ENCODE results near the gene RAB11FIP3. TPM values are rescaled to one million over a fixed set of nuclear protein-coding genes. Genes with fewer than 3 reads are reported as not detected.

RAB11FIP3 gene
- polyA plus RNA-seq, 2 of the 4 experiments (the other 2 are of a cell fraction), result 6.7 to 18.0 TPM

DNA sequence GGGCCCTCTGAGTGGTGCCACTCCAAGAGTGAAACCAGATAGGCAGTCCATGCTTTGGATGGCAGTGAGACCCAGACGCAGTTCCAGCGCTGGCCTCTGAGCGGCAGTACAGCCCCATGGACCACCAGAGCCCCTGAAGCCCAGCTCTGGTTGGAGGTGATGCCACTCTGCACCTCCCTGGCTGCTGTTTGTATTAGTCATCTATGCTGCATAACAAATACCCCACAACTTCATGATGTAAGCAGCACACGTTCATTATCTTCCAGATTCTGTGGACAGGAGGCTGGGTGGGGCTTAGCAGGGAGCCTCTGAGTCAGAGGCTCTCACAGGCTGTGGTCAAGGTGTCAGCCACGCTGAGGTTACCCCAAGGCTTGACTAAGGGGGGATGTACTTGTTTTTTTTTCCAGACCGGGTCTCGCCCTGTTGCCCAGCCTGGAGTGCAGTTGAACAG lies 33.5 kb upstream of the RAB11FIP3 start (continued):
- no peak for TF ChIP-seq RFX5 (IDR thresholded peaks at IDR 0.05)

DNA sequence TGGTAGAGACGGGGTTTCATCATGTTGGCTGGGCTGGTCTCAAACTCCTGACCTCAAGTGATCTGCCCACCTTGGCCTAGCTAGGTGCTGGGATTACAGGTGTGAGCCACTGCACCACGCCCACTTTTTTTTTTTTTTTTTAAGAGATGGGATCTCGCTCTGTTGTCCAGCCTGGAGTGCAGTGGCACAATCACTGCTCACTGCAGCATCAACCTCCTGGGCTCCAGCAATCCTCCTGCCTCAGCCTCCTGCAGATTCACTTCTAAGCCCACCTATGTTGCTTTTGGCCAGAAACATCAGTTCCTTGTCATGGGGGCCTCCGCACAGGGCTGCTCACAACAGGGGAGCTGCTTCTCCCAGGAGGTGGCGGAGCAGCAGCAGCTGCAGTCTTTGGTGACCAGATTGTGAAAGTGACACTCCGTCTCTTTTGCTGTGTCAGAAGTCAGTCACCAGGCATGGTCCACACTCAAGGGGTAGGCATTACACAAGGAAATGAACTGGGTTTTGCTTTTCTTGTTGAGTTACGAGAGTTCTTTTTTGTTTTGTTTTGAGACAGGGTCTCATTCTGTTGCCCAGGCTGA lies 32.9 kb upstream of the RAB11FIP3 start:
- ChIA-PET POLR2A (no interaction called here), CTCF (interaction anchor here (0.6 to 3.8 kb wide), 11 partner anchors 9 to 268 kb away, joined by 3 to 14 read pairs (median 3); partner anchors contain the start of genes DECR2, PGAP6 and RAB11FIP3)
- Histone ChIP-seq H3K4me2 (no peak overlapping the region), H3K4me3 (no peak overlapping the region), H3K4me1 (peaks cover 8% of the 10 kb centered on the region; the same call in 1 of the 3 replicates), H3K27ac (no peak overlapping the region), H3K9me3 (0 out of 3 replicates have a peak, but pooled peaks cover 2% of the 10 kb centered on the region)
- WGBS (ENCODE audit: missing lambda C conversion rate), result 92% methylated on average over 7 of the region's 7 CpGs
- FAIRE-seq (no peak), DNase-seq (ENCODE audit: low read depth in 1 of 2, low spot score in 1 of 2) (no peak), ATAC-seq (no peak)
- TF ChIP-seq FOXS1 (CRISPR knock-in tag; IDR thresholded peaks at IDR 0.05) (no peak), RARB (CRISPR knock-in tag; IDR thresholded peaks at IDR 0.05) (no peak), JUN (IDR thresholded peaks at IDR 0.05) (no peak), HOXB13 (CRISPR knock-in tag; IDR thresholded peaks at IDR 0.05; ENCODE audit: low read depth) (no peak), EP300 (IDR thresholded peaks at IDR 0.05) (no peak), SMC3 (IDR thresholded peaks at IDR 0.05) (no peak), GATA3 (IDR thresholded peaks at IDR 0.05; ENCODE audit: borderline replicate concordance) (no peak), POLR2A (IDR thresholded peaks at IDR 0.05; ENCODE audit: low read length) (no peak), FOSB (CRISPR knock-in tag; IDR thresholded peaks at IDR 0.05) (no peak), MAFK (IDR thresholded peaks at IDR 0.05; ENCODE audit: partially characterized antibody) (no peak), PHF8 (IDR thresholded peaks at IDR 0.05; ENCODE audit: borderline replicate concordance, low read depth) (no peak), HOXA7 (CRISPR knock-in tag; IDR thresholded peaks at IDR 0.05) (no peak), CEBPB (IDR thresholded peaks at IDR 0.05) (no peak), SREBF2 (IDR thresholded peaks at IDR 0.05) (no peak)
- TF ChIP-seq, protein P1, sequence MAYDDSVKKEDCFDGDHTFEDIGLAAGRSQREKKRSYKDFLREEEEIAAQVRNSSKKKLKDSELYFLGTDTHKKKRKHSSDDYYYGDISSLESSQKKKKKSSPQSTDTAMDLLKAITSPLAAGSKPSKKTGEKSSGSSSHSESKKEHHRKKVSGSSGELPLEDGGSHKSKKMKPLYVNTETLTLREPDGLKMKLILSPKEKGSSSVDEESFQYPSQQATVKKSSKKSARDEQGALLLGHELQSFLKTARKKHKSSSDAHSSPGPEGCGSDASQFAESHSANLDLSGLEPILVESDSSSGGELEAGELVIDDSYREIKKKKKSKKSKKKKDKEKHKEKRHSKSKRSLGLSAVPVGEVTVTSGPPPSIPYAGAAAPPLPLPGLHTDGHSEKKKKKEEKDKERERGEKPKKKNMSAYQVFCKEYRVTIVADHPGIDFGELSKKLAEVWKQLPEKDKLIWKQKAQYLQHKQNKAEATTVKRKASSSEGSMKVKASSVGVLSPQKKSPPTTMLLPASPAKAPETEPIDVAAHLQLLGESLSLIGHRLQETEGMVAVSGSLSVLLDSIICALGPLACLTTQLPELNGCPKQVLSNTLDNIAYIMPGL (CRISPR knock-in tag; IDR thresholded peaks at IDR 0.05; ENCODE audit: borderline replicate concordance), result no peak
- TF ChIP-seq, protein P2, sequence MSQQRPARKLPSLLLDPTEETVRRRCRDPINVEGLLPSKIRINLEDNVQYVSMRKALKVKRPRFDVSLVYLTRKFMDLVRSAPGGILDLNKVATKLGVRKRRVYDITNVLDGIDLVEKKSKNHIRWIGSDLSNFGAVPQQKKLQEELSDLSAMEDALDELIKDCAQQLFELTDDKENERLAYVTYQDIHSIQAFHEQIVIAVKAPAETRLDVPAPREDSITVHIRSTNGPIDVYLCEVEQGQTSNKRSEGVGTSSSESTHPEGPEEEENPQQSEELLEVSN (IDR thresholded peaks at IDR 0.05; ENCODE audit: borderline replicate concordance, low read depth), result no peak
- TF ChIP-seq, protein P3, sequence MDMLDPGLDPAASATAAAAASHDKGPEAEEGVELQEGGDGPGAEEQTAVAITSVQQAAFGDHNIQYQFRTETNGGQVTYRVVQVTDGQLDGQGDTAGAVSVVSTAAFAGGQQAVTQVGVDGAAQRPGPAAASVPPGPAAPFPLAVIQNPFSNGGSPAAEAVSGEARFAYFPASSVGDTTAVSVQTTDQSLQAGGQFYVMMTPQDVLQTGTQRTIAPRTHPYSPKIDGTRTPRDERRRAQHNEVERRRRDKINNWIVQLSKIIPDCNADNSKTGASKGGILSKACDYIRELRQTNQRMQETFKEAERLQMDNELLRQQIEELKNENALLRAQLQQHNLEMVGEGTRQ (IDR thresholded peaks at IDR 0.05), result no peak

DNA sequence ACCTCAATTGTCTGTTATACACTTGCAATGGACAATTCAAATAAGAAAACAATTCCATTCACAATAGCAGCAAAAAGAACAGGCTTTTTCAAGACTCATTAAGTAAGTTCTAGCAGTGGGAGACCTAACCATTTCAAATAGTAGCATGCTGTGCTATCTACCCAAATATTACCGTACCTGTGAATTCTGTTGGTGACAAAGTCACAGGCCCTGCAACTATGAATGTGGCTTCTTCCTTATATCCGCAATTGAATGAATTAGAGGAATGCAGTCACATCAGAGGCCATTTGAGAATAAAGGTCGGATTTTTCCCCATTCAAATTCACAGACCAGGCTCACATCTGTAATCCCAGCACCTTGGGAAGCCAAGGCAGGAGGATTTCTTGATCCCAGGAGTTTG lies 29.2 kb upstream of the RAB11FIP3 start:
- Histone ChIP-seq H3K4me3 (peak overlapping the region; percentile 80), H3K27ac (peak overlapping the region; percentile 94 to 99), H3K9me3 (0 out of 3 replicates have a peak, but pooled peaks cover 2% of the 10 kb centered on the region), H3K4me2 (peak overlapping the region; percentile 86), H3K4me1 (peaks cover 39% of the 10 kb centered on the region)
- 19% methylated on average over 3 of the region's 3 CpGs for WGBS (ENCODE audit: missing lambda C conversion rate)
- TF ChIP-seq EHMT2 (IDR thresholded peaks at IDR 0.05; ENCODE audit: low read depth) (no peak), SMC3 (IDR thresholded peaks at IDR 0.05) (no peak), ESRRA (IDR thresholded peaks at IDR 0.05; ENCODE audit: borderline replicate concordance, low read length) (no peak), HOXB13 (CRISPR knock-in tag; IDR thresholded peaks at IDR 0.05; ENCODE audit: low read depth) (no peak), CBX8 (IDR thresholded peaks at IDR 0.05) (no peak), RARB (CRISPR knock-in tag; IDR thresholded peaks at IDR 0.05) (no peak), HOXA7 (CRISPR knock-in tag; IDR thresholded peaks at IDR 0.05) (no peak), HOXB5 (CRISPR knock-in tag; IDR thresholded peaks at IDR 0.05) (no peak), GATA3 (IDR thresholded peaks at IDR 0.05; ENCODE audit: borderline replicate concordance) (no peak), FOXS1 (CRISPR knock-in tag; IDR thresholded peaks at IDR 0.05) (no peak), JUN (IDR thresholded peaks at IDR 0.05) (no peak), ZFP36 (IDR thresholded peaks at IDR 0.05; ENCODE audit: borderline replicate concordance, partially characterized antibody) (no peak), ZSCAN20 (CRISPR knock-in tag; IDR thresholded peaks at IDR 0.05) (no peak), CEBPB (IDR thresholded peaks at IDR 0.05) (no peak), NPAS2 (CRISPR knock-in tag; IDR thresholded peaks at IDR 0.05; ENCODE audit: borderline replicate concordance) (no peak), PHF8 (IDR thresholded peaks at IDR 0.05; ENCODE audit: borderline replicate concordance, low read depth) (no peak), NFE2L2 (conservative IDR thresholded peaks at IDR 0.05; ENCODE audit: low read length) (no peak)
- TF ChIP-seq, protein P4, sequence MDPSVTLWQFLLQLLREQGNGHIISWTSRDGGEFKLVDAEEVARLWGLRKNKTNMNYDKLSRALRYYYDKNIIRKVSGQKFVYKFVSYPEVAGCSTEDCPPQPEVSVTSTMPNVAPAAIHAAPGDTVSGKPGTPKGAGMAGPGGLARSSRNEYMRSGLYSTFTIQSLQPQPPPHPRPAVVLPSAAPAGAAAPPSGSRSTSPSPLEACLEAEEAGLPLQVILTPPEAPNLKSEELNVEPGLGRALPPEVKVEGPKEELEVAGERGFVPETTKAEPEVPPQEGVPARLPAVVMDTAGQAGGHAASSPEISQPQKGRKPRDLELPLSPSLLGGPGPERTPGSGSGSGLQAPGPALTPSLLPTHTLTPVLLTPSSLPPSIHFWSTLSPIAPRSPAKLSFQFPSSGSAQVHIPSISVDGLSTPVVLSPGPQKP (IDR thresholded peaks at IDR 0.05; ENCODE audit: low read depth, low read length), result no peak
- TF ChIP-seq, protein P2 (IDR thresholded peaks at IDR 0.05; ENCODE audit: borderline replicate concordance, low read depth), result no peak
- TF ChIP-seq, protein P5, sequence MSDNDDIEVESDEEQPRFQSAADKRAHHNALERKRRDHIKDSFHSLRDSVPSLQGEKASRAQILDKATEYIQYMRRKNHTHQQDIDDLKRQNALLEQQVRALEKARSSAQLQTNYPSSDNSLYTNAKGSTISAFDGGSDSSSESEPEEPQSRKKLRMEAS (IDR thresholded peaks at IDR 0.05), result no peak
- FAIRE-seq (no peak), ATAC-seq (no peak), DNase-seq (ENCODE audit: low read depth in 1 of 2, low spot score in 1 of 2) (no peak)
- POLR2A ChIA-PET, result interaction anchor here (0.7 kb wide), 1 partner anchor 53 kb away, joined by 3 read pairs; no protein-coding TSS in a partner anchor
- CTCF ChIA-PET, result no interaction called here

Data from A549 (cell line).